HS-27A (cell line): ENCODE results near the gene MOV10.

Experiments
- DNase-seq: peaks from one replicate; pipeline ENCODE4 v3.0.0-alpha.2; 2012; ENCODE audit warnings: low read depth, missing footprints

MOV10 gene

DNA sequence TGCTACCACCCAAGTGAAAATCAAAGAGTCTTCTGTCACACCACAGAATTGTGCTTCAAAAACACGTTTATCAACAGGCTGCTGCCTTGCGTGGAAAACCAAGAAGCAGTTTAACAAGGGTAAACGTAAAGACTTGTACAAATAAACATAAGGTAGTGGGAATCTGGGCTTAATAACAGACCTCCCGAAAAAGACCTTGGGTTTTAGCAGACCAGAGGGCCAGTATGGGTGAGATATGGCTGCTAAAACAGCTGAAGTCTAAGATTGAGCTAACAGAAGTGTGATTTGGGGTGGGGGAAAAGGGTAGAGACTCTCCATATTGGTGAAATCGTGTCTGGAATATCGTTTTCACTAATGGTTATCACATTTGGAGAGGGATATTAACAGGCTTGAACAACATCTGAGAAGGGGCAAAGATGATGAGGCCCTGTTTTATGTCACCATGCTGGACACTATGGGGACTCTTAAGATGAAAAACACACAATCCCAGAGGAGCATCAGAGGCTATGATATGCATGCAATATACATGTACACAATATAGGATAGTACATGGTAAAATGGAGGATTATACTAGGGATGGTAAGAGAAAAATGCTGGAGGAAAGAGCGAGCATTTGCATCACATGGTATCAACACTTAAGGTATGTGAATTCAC, 1.4 kb downstream of the MOV10 start:
- DNase-seq, result no peak

DNA sequence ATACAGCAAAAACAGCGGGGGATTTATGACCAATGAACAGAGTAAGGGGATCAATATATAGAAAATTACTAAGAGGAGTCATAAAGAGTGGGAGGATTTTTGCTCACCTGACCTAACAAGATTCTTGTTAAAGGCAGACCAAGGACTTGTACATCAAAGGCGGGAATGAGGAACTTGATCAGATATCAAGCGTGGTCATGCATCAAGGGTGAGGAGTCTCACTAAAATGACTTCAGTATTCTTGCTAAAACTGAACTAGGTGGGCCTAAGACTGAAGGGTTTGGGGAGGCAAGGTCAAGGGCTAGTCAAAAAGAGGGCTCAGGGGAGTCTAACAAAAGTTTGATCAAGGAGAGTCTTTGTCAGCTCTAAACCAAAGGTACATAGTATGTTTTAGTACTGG, 2.1 kb downstream of the MOV10 start:
- DNase-seq, result no peak

DNA sequence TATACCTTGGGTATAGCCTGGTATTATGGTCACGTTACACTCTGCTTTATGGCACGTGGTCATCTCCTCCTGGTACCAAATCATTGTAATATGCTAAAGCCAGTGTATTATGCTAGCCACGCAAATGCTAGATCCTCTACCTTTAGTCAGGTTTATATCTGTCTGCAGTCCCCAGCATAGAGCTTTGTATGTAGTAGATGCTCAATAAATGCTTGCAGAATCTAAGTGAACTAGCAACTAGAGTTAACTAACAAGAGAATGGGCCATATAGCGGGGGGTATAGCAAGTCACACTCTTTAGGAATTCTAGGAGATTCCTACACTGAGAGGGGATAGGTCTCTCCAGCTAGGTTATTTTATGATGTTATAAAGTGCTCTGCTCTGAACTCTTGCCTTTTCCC, 3.0 kb downstream of the MOV10 start:
- no peak for DNase-seq

DNA sequence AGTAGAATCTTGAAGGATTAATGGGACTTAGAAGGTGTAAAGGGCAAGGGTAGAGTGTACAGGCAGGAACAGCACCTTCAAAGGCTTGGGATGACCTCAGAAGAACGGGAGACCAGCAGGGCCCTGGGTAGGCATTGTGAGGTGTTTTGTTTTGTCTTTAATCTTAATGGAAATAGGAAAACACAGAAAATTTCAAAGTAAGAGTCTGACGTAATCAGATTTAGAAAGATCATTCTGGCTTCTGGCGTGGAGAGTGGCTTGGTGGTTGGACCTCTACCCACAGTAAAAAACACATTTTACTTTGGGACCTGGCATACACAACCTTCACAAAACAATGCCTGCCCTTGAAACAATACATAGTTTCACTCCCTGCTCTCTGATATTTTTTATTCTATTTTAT, 4.1 kb downstream of the MOV10 start:
- no peak for DNase-seq

DNA sequence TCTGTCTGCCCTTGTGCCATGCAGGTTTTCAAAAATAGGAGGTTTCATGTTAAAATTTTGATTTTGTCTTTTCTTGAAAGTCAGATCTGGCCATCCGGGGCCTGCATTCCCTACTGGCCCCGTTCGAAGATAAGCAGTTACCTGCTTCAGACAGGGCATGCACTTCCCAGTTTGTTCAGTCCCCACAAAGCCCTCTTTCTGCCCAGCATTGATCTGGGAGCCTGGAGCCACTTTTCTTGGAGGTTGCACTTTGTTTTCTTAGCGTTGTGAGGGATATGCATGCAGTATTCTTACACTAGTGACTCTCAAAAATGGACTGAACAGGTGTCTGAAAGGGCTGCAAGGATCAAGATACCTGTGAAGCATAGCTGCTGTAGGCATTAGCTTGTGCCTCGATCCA, 11.5 kb downstream of the MOV10 start:
- DNase-seq, result no peak

DNA sequence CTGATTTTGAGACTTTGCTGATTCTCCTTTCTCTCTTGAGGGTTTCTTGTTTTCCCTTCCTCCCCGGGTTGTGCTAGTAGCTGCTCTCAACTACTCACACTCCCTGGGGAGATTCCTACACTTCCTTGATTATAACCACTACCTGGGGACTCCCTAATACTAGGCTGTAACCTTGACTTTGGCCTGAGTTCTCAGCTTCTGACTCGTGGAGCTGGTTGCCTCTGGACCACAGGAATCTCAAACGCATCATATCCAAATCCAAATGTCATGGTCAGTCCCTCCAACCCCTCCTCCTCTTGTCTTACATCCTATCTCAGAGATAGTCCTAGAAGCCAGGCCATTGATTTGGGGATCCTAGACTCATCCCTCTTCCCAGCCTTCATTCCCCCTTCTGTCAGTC, 12.0 kb downstream of the MOV10 start:
- DNase-seq, result no peak

DNA sequence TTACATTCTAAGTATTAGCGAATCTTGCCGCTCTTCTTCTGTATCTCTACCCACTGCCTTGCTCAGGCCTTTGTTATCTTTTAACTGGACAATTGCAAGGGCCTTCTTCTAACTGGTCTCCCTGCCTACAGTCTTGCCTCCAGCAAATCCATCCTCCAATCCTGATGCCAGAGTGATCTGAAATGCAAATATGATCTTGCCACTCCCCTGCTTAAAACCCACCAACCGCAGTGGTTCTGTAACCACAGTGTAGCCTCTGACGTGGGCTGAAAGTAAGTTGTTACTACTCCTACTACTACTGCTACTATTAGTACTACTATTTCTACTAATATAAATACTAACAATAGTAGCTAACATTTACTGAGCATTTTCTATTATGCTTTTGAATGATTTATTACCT, 12.4 kb downstream of the MOV10 start:
- DNase-seq, result no peak

DNA sequence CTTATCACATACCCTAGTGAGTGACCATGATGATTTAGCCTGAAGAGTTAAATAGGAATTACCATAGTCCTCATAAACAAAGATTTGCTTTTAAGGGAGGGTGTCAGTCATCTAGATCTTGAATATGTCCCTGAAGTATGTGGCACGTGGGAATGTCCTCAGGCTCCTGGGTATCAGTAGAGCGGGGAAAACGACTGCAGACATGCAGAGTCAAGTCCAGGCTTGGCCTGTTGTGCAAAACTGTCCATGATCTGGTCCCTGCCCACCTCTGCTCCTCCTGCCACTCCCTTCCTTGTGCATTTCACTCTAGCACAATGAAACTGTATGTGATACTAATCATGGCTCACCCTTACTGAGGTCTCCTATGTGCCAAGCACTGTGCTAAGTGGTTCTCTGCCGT, 12.9 kb downstream of the MOV10 start:
- no peak for DNase-seq

DNA sequence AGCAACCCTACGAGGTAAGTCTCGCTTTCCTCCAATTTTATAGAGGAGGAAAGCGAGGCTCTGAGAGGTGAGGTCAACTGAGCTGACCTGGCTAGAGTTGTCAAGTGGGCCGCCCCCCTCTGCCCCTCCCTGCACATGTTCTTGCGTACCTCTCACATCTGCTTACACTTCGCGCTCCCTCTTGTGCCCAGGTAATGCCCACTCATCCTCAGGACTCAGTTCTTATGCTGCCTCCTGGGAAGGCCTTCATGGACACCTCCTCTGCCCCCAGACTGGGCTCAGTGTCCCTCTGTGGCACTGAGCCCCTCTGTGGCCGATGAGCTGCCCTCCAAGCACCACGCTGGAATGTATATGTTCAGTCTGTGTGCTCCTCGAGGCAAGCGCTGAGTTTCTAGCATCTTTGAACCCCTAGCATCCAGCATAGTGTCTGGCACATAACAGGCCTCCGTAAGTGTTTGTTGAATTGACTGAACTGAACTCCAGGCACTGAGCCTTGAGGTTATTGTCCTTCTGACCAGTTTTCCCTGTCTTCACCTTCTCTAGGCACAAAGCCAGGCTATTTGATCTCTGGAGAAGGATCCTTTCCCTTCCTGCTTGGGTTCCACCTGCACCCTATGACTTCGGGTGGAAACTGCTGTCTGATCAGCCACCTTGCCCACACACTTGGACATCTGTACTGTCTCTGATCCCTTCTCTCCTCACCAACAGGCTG, 13.5 kb downstream of the MOV10 start:
- no peak for DNase-seq

DNA sequence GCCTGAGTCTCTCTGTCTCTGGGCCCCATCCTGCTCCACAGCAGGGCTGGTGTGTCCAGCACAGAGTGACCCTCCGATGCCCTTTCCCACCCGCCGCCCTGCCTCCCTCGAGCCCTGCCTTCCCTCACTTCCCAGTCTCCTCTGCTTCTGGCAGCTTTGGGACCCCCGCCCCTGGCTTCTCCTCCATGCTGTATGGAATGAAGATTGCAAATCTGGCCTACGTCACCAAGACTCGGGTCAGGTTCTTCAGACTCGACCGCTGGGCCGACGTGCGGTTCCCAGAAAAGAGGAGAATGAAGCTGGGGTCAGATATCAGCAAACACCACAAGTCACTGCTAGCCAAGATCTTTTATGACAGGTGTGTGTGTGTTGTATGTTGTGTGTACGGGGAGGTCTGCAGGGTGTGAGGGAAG, 14.3 kb downstream of the MOV10 start:
- no peak for DNase-seq

DNA sequence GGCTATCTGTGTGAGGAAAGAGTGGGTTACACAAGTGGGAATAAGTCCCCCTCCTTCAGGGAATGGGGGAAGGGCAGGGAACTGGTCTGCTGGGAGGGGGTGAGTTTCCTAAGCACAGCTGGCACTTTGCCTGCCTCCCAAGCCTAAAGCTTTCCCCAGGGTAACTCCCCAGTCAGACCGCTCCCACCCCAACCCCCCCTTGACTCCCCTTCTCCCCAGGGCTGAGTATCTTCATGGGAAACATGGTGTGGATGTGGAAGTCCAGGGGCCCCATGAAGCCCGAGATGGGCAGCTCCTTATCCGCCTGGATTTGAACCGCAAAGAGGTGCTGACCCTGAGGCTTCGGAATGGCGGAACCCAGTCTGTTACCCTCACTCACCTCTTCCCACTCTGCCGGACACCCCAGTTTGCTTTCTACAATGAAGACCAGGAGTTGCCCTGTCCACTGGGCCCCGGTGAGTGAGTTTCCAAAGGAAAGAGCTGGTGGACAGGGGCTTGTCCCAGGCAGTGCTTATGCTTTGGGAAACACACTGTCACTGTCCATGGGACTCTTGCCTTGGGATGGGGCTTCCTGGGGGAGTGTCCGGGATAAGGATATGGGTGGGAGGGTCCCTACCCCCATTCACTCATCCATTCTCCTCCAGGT, 14.9 kb downstream of the MOV10 start:
- DNase-seq, result no peak

DNA sequence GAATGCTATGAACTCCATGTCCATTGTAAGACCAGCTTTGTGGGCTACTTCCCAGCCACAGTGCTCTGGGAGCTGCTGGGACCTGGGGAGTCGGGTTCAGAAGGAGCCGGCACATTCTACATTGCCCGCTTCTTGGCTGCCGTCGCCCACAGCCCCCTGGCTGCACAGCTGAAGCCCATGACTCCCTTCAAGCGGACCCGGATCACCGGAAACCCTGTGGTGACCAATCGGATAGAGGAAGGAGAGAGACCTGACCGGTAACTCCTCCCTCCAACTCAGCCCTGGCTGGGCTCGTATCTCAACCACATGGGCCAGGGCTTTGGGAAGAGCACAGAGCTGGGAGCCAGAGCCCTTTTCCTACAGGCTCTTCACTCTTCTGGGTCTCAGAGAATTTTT, 15.4 kb downstream of the MOV10 start:
- no peak for DNase-seq

DNA sequence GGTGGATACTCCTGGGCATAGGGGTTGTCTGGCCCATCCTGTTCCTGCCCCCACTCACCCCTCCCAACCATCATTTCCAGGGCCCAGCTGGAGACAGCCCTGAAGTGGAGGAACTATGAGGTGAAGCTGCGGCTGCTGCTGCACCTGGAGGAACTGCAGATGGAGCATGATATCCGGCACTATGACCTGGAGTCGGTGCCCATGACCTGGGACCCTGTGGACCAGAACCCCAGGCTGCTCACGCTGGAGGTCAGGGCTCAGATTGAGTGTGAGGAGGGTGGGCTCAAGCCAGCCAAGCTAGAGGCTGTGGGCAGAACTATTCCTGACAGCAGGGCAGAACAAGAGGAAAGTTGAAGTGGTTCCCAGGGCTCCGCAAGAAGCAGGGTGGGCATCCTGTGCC, 18.2 kb downstream of the MOV10 start:
- DNase-seq, result no peak

DNA sequence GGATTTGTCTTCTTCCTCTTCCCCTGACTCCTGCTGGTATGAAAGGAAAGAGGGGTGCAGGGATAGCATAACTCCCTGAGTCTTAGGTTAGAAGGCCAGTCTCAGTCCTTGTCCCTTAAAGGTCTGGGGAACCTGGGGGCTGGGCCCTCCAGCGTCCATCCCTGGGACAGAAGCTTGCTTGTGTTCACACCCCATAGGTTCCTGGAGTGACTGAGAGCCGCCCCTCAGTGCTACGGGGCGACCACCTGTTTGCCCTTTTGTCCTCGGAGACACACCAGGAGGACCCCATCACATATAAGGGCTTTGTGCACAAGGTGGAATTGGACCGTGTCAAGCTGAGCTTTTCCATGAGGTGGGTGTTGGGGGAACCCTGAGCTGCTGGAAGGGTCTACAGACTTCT, 19.4 kb downstream of the MOV10 start:
- DNase-seq, result no peak

DNA sequence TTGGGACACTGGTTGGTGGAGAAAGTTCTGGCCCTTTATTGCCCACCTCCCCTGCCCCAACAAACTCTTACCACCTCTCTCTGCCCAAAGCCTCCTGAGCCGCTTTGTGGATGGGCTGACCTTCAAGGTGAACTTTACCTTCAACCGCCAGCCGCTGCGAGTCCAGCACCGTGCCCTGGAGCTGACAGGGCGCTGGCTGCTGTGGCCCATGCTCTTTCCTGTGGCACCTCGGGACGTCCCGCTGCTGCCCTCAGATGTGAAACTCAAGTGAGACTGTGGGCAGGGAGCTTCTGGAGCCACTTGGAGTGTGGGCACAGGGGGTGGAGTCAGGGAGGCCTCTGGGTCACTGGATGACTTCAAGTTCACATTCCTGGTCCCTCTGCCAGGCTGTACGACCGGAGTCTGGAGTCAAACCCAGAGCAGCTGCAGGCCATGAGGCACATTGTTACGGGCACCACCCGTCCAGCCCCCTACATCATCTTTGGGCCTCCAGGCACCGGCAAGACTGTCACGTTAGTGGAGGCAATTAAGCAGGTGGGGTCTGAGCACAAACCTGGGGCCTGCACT, 20.0 kb downstream of the MOV10 start:
- no peak for DNase-seq

DNA sequence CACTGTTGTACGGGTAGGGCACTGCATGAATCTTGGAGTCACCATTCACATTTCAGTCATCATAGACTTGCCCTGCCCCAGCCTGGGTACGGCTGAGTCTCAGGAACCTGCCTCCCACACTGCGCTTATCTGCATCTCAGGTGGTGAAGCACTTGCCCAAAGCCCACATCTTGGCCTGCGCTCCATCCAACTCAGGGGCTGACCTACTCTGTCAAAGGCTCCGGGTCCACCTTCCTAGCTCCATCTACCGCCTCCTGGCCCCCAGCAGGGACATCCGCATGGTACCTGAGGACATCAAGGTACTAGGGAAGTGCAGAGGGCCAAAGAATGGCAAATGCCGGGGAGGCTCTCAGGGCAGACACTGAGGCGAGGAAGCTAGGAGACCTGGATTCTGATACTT, 20.8 kb downstream of the MOV10 start:
- DNase-seq, result no peak

DNA sequence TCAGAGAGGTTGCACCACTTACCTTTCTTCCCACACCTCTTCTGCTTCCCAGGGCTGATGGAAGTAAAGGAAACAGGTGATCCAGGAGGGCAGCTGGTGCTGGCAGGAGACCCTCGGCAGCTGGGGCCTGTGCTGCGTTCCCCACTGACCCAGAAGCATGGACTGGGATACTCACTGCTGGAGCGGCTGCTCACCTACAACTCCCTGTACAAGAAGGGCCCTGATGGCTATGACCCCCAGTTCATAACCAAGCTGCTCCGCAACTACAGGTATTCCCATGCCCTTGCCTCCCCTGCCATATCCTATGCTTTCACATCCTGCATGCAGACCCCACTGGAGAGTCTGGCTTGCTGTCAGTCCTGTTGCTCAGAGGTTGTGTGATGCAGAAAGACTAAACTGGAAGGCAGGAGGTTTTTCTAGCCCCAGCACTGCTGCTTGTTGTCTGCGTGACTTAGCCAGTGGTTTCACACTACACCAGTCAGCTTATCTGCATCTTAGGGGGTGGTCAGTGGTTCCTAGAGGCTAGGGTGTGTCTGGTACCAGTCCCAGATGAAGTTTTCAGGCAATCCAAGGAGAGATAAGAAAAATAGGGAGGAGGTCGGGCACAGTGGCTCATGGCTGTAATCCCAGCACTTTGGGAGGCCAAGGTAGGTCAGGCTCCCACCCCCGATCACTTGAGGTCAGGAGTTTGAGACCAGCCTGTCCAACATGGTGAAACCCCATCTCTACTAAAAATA, 22.3 kb downstream of the MOV10 start:
- DNase-seq, result no peak

DNA sequence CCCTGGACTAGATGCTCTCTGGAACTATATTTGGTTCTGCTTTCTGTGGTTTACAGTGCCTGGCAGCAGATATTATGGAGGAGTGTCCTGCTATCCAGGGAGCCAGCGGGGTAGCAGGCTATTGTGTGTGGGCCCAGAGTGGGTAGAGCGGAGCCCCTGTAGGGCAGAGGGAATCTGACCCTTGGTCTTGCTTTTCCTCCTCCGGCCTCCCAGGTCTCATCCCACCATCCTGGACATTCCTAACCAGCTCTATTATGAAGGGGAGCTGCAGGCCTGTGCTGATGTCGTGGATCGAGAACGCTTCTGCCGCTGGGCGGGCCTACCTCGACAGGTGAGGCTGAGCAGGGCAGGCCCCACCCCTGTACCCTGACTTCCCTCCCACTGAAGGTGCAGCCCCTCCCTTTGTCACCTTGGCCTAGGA, 23.3 kb downstream of the MOV10 start:
- no peak for DNase-seq

DNA sequence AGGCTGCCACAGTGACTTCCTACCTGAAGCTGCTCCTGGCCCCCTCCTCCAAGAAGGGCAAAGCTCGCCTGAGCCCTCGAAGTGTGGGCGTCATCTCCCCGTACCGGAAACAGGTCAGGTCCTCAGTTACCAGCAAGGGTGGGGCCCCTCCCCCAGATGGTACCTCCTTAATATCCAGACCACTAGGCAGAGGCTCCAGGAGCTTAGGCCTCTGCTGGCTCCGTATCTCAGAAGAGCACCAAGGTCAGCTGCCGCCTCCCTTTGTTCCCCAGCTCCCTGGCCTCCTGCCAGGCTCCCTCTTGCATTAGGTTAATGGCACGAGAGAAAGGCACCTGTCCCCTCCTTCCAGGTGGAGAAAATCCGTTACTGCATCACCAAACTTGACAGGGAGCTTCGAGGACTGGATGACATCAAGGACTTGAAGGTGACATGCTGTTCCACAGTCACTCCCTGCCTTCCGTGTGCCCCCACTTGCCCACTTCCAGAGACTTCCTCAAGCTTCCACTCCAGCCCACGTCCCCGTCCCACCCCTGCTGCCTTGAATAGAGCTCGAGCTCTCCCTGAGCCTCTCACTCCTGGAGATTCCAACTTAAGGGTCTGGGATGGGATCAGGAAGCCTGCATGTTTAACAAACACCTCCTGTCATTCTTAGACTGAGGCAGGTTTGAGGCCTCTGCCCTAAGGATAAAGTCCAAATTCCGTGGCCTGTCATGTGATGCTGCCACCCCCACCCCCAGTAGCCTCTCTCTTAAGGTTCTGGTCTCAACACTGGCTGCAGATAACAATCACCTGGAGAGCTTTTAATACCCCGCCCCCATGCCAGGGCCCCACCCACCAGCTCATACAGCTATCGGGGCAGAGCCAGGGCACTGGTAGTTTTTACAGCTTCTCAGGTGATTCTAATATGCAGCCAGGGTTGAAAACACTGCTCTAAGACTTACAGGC, 24.2 kb downstream of the MOV10 start:
- DNase-seq, result no peak

DNA sequence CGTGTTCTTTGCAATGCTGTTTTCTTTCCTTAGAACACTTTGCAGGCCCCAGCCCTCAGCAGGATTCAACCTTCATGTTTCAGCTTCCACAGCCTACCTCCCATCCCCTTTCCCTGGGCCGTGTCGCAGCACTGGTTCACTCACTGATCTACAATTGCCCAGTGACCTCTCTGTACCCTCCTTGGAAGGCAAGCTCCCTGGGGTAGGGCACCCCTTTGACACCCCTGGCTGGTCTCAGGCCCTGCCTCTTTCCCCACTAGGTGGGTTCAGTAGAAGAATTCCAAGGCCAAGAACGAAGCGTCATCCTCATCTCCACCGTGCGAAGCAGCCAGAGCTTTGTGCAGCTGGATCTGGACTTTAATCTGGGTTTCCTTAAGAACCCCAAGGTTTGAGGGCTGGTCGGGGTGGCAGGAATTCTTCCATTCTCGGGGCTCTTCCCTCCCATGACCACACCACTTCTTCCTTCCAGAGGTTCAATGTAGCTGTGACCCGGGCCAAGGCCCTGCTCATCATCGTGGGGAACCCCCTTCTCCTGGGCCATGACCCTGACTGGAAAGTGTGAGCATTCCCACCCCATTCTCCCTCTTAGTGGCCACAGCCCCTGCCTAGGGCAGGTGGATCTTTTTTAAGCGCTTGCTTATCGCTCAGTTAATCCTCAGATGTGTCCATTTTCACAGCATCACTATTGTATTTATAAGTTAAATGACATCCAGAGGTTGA, 25.1 kb downstream of the MOV10 start:
- no peak for DNase-seq
